Nucleus accumbens (tissue), 56 donors: ENCODE results near the gene FAIM2.
A peak's percentile ranks its signal among the peaks of the same experiment; 100 is the strongest.
"Not testable (repeated sequence)": the region's sequence is repeated elsewhere in the genome, so short reads cannot be mapped to it uniquely, and the experiment has no call there.

ENCODE experiments used
- DNase-seq, 56 donors: peaks; one replicate each; lab custom pipeline; 2025; lab: John Stamatoyannopoulos, UW

Gene FAIM2

DNA sequence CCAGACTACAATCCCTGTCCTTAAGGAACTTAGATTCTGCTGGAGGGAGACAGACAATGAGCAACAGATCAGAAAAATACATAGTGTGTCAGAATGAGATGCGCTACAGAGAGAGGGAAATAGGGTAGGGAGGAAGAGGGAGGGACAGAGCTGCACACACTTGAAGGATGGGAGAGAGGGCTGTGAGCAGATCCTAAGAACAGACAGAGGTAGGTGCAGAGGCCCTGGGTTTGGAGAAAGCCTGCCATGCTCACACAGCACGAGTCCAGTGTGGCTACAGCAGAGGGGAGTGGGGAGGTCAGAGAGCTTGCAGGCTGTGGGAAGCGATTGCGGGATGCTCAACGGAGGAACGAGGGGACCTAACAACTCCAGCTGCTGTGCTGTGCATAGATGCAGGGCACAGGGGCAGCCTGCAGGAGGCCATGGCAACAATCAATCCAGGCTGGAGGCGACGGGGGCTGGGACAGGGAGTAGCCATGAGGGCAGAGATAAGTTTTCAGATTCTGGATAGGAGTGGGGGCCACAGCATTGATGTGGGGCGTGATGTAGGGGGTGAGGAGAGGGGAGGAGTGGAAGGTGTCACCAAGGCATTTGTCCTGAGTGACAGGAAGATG lies 20.7 kb downstream of the FAIM2 start:
- peak in 2 of 56 donors; percentile 10 to 14 for DNase-seq

- no peak for DNase-seq
Measured at GRCh38 chr12:49882248-49882850, 21.4 kb downstream of the FAIM2 start.

DNA sequence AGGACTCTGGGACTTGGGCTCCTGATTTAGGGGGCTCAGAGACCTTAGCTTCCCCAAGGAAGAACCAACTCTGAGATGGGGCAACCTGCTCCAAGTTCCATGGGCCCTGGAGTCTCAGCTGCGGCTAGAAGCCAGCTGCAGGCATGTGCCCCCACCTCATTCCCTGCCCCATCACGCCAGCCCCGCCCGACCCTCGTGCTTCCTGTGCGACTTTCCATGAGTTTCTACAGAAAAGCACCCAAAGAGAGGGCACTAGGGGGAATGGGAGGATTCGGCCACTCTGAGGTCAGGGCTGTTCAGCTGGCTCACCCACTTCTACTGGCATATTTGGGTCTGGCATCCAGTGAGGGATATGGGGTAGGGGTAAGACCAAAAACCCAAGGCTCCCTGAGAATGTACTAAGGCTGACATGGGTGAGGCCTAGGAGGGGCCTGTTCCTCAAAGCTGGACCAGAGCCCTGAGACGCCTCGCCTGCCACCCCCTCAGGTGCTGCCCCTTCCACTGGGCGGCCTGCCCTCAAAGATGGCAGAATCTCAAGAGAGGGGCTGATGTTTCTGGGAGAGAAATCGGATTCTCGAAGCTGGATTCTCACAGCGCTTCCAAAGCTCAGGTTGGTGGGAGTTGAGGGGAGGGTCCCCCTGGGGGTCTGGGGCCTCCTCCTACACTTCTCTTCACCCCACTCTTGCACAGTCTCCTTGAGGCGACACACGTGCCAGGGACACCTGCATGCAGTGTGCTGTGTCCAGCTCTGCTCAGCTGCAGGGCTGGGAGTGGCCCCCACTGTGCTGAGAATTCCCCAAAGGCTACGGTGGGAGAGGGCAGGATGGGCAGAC lies 22.1 kb downstream of the FAIM2 start:
- no peak for DNase-seq

- DNase-seq: peak in 2 of 56 donors; percentile 5 to 14
Measured at GRCh38 chr12:49880756-49881414, 22.8 kb downstream of the FAIM2 start.

DNA sequence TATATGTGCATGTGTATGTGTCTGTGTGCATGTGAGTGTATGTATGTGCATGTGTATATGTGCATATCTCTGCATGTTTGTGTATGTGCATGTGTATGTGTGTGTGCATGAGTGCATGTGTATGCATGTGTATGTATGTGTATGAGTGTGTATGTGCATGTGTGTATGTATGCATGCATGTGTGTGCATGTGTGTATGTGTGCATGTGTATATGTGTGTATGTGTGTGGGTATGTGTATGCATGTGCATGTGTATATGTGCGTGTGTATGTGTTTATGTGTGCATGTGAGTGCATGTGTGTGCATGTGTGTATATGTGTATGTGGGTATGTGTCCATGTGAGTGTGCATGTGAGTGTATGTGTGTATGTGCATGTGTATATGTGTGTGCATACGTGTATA lies 24.6 kb downstream of the FAIM2 start:
- not testable (repeated sequence) for DNase-seq

- no peak for DNase-seq
Measured at GRCh38 chr12:49878021-49878420, 25.7 kb downstream of the FAIM2 start.

GRCh38 chr12:49877066-49877465 lies 26.6 kb downstream of the FAIM2 start:
- DNase-seq: peak in 9 of 56 donors; percentile 10 to 51 (median 27)

GRCh38 chr12:49876070-49876469 lies 27.6 kb downstream of the FAIM2 start:
- no peak for DNase-seq

- DNase-seq: no peak
Measured at GRCh38 chr12:49875115-49875720, 28.5 kb downstream of the FAIM2 start.

GRCh38 chr12:49874142-49874897 lies 29.4 kb downstream of the FAIM2 start:
- DNase-seq: peak in 29 of 56 donors; percentile 17 to 59 (median 39)

DNA sequence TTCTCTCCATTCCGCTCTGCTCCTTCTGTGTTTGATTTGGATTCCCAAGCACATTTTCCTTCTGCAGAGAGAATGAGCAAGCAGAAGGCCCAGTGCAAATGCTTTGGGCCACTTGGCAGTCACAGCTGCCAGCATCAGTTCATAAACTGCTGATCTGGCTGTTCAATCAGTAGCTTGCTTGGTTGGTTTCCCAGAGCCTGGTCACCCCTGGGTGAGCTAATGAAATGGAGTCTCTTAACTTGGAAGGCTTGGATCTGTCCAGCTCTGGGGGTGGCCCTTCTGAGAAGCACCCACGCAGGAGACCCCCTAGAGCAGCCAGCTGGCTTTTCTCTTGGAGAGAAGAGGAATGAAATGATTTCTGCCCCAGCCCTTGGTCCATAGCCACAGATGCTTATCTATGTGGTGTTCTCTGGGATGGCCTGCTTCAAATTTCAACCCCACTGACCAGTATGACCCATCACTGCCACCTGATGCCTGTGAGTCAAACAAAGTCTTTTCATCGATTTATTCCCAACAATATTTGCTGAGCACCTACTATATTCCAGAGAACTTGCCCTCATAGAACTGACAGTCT lies 30.3 kb downstream of the FAIM2 start:
- DNase-seq: peak in 11 of 56 donors; percentile 10 to 48 (median 30)

- DNase-seq: peak in 12 of 56 donors; percentile 18 to 47 (median 30)
Measured at GRCh38 chr12:49872781-49873181, 30.9 kb downstream of the FAIM2 start.

- no peak for DNase-seq
Measured at GRCh38 chr12:49872381-49872780, 31.3 kb downstream of the FAIM2 start.

DNA sequence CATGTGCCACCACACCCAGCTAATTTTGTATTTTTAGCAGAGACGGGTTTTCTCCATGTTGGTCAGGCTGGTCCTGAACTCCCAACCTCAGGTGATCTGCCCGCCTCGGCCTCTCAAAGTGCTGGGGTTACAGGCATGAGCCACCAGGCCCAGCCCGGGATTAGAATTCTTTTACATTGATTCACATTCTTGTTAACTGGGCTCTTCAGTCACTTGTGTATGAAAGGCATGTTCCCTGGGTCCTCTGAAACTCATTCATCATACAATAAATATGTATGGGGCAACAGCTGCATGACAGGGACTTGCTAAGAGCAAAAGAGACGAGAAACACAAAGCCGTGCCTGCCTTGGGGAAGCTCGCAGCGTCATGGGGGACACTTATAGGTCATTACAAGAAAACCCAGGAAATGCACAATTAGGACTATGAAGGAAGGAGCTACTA lies 31.9 kb downstream of the FAIM2 start:
- not testable (repeated sequence) for DNase-seq

DNA sequence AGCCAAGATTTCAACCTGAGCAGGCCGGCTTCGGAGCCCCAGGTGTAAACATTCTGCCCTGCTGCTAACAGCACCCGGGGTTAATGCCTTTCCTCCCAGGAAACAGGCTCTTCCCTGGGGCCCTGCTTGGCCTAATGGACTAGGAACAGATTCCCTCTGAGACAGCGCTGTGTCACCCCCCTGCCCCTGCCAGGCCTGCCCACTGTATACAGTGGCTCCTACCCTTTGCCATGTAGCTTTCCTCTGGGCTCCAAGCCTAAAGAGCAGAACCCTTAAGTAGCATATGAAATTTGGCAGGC lies 32.5 kb downstream of the FAIM2 start:
- no peak for DNase-seq

GRCh38 chr12:49870501-49871262 lies 33.0 kb downstream of the FAIM2 start:
- DNase-seq: no peak

- no peak for DNase-seq
Measured at GRCh38 chr12:49869816-49870500, 33.7 kb downstream of the FAIM2 start.
